T-helper 1 cell (primary cell): Measurements from ENCODE around the gene TJP2.
"Not testable (repeated sequence)": the region's sequence is repeated elsewhere in the genome, so short reads cannot be mapped to it uniquely, and the experiment has no call there.

Source experiments
- DNase-seq, 5 donors: peaks; one replicate each; pipeline ENCODE4 v3.0.0-alpha.2; 2012 to 2020

Gene TJP2

GRCh38 chr9:69164573-69164972 lies 9.5 kb upstream of the TJP2 start:
- DNase-seq = not testable (repeated sequence)

GRCh38 chr9:69165581-69165980 lies 8.5 kb upstream of the TJP2 start:
- DNase-seq = no peak

GRCh38 chr9:69168709-69169217 lies 5.3 kb upstream of the TJP2 start:
- DNase-seq = peak in 4 of 5 donors; percentile 4 to 88 (median 16)

- DNase-seq = no peak
These were observed 3.8 kb upstream of the TJP2 start for GRCh38 chr9:69170231-69170630.

- DNase-seq = no peak
These were observed 3.0 kb upstream of the TJP2 start for GRCh38 chr9:69171049-69171448.

GRCh38 chr9:69171517-69171916 lies 2.6 kb upstream of the TJP2 start:
- DNase-seq = no peak

GRCh38 chr9:69172895-69173294 lies 1.2 kb upstream of the TJP2 start:
- DNase-seq = no peak

GRCh38 chr9:69173497-69173890 lies 583 bp upstream of the TJP2 start:
- no peak for DNase-seq

GRCh38 chr9:69174616-69175463 lies 763 bp downstream of the TJP2 start:
- peak in 1 of 5 donors; percentile 45 for DNase-seq

- no peak for DNase-seq
These were observed 1.4 kb downstream of the TJP2 start for GRCh38 chr9:69175486-69175885.

- no peak for DNase-seq
These were observed 2.5 kb downstream of the TJP2 start for GRCh38 chr9:69176471-69177171.

- peak in 1 of 5 donors; percentile 47 for DNase-seq
These were observed 4.5 kb downstream of the TJP2 start for GRCh38 chr9:69178583-69179011.

GRCh38 chr9:69179037-69179436 lies 5.0 kb downstream of the TJP2 start:
- no peak for DNase-seq

- no peak for DNase-seq
These were observed 6.1 kb downstream of the TJP2 start for GRCh38 chr9:69180200-69180599.

GRCh38 chr9:69180670-69181069 lies 6.6 kb downstream of the TJP2 start:
- peak in 3 of 5 donors; percentile 4 to 88 (median 9) for DNase-seq

- DNase-seq = no peak
These were observed 7.9 kb downstream of the TJP2 start for GRCh38 chr9:69181908-69182353.

- DNase-seq = no peak
These were observed 10.2 kb downstream of the TJP2 start for GRCh38 chr9:69184266-69184665.

- DNase-seq = no peak
These were observed 12.9 kb downstream of the TJP2 start for GRCh38 chr9:69186841-69187611.

GRCh38 chr9:69188975-69189374 lies 14.9 kb downstream of the TJP2 start:
- no peak for DNase-seq

- DNase-seq = no peak
These were observed 16.2 kb downstream of the TJP2 start for GRCh38 chr9:69190086-69190862.

GRCh38 chr9:69190863-69191181 lies 16.7 kb downstream of the TJP2 start:
- no peak for DNase-seq

GRCh38 chr9:69191231-69191630 lies 17.2 kb downstream of the TJP2 start:
- no peak for DNase-seq
